Adrenal gland (tissue), 12 donors: ENCODE results near the gene SLC22A3. TPM values are rescaled to one million over a fixed set of nuclear protein-coding genes. Genes with fewer than 3 reads are reported as not detected.

Source experiments
- DNase-seq, 7 donors: peaks; one replicate each; pipeline ENCODE4 v3.0.0-alpha.2; 2019 to 2020
- H3K27ac ChIP-seq, 5 donors: fragments of 200-600 bp; sonication (generic) in 4 of 5; 1 replicate in 3 of 5; 2 replicates in 2 of 5; pipeline versions ENCODE4 v1.5.1 to v1.8.0; 2016 to 2020; ENCODE audit warnings: mild to moderate bottlenecking in 1 of 5
- H3K27me3 ChIP-seq: fragments of 200-600 bp; 2 replicates; pipeline ENCODE4 v1.8.0; 2021
- H3K36me3 ChIP-seq, 2 donors: fragments of 200-600 bp; replicated peaks in 1 of 2; 1 replicate in 1 of 2; 2 replicates in 1 of 2; pipeline versions ENCODE4 v1.5.1 to v1.8.0; 2018 to 2022
- H3K4me1 ChIP-seq, 2 donors: fragments of 200-600 bp; replicated peaks in 1 of 2; 1 replicate in 1 of 2; 2 replicates in 1 of 2; pipeline versions ENCODE4 v1.5.1 to v1.8.0; 2018 to 2021
- H3K4me3 ChIP-seq, 4 donors: fragments of 200-600 bp; sonication (generic) in 3 of 4; one replicate each; pipeline ENCODE4 v1.5.1; 2016 to 2018
- H3K9me3 ChIP-seq, 3 donors: fragments of 200-600 bp; sonication (generic) in 1 of 3; replicated peaks in 1 of 3; 1 replicate in 2 of 3; 2 replicates in 1 of 3; pipeline versions ENCODE4 v1.5.1 to v1.8.0; 2016 to 2021
- POLR2A ChIP-seq, 2 donors: fragments of 450-650 bp; IDR thresholded peaks; one replicate each; pipeline ENCODE4 v1.6.1; 2017; ENCODE audit warnings: antibody characterized with exemption in 2 of 2, mild to moderate bottlenecking in 2 of 2, moderate library complexity in 1 of 2
- WGBS, 4 donors: extraction: QIAGEN DNeasy Blood & Tissue Kit in 2 of 4; methylation state at CpG; one replicate each; pipeline versions ENCODE4 v1.1.5 to v1.1.7; 2013 to 2017; 5-methylcytosine and 5-hydroxymethylcytosine counted together
- intact Hi-C, 2 donors: fragments of 100-400 bp; cut with DNase I; formaldehyde crosslinking; loops; one replicate each; pipeline versions ENCODE4 v1.14.1 to v1.15.0; 2022 to 2023
- polyA plus RNA-seq, 3 donors: library from polyadenylated mRNA; stranded (reverse); fragments of 200-250 nt in 2 of 3; fragments of 350-450 nt in 1 of 3; fragmentation: Illumina TruSeq in 1 of 3; extraction: RNeasy Lipid Tissue Mini Kit (QIAGEN cat#74804) in 1 of 3; gene quantifications; one replicate each; pipeline ENCODE4 v1.2.3, GENCODE V29; 2013 to 2014
- total RNA-seq, 9 donors: library from RNA; depleted of rRNA in 4 of 9; stranded (reverse); fragments of >200 nt in 4 of 9; fragments of 120-200 nt in 1 of 9; fragmentation: NEBNext Ultra II Directional in 1 of 9; extraction: Animal tissue kit (Norgen Biotek cat#: 25700) in 1 of 9; gene quantifications; one replicate each; pipeline versions ENCODE4 v1.1.0 to v1.2.4, GENCODE V29; 2013 to 2023
- TF ChIP-seq, protein P1 (sequence below), 6 experiments: fragments of 450-650 bp in 4 of 6; fragments of 200-600 bp in 2 of 6; sonication (generic) in 1 of 6; IDR thresholded peaks; 1 replicate in 5 of 6; 2 replicates in 1 of 6; pipeline versions ENCODE4 v1.5.1 to v1.8.0; 2016 to 2021; ENCODE audit warnings: antibody characterized with exemption in 6 of 6, mild to moderate bottlenecking in 2 of 6, moderate library complexity in 1 of 6
- donor health status: healthy with polysubstance abuse.
- donor health status: Bipolar disorder and iron deficiency.
- donor health status: DM: yes; HTN: yes; CAD: no.
- donor health status: DM: no; HTN: no; CAD: no.
- donor health status: DM: no; HTN: no; CAD: no.
- donor health status: DM: yes; HTN: yes; CAD: no.

SLC22A3 gene
- total and polyA plus RNA-seq, 12 donors: 7.2 to 51.9 (median 31.2) TPM

DNA sequence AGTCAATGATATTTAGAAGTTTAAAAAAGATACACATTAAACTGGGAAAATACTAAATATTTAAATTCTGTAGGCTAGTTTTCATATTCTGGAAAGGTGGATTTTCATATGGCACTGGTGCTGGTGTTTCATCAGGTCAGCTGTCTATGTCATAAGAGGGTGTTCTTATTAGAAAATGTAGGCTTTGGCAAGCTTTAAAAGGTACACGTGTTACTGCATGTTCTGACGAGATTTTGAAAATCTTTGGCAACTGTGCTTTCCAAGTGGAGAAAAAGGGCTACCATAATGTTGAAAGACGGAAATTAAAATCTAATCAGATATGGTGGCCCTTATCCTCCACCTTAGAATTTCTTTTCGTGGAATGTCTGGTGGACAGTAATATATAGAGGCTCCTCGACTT, 30.0 kb downstream of the SLC22A3 start:
- 44 to 56% (median 45%) methylated on average over 5 of the region's 5 CpGs for WGBS, 4 donors
- Histone ChIP-seq H3K36me3 (no peaks in the 10 kb centered on the region), H3K27ac (peak overlapping the region; percentile 60 to 87 (median 83)), H3K4me1 (peaks cover 9 to 13% of the 10 kb centered on the region in 2 donors), H3K27me3 (no peaks in the 10 kb centered on the region), H3K4me3 (no peak overlapping the region), H3K9me3 (peaks cover 0 to 7% (median 4%) of the 10 kb centered on the region in 3 donors)
- no peak for DNase-seq
- TF ChIP-seq, protein P1, sequence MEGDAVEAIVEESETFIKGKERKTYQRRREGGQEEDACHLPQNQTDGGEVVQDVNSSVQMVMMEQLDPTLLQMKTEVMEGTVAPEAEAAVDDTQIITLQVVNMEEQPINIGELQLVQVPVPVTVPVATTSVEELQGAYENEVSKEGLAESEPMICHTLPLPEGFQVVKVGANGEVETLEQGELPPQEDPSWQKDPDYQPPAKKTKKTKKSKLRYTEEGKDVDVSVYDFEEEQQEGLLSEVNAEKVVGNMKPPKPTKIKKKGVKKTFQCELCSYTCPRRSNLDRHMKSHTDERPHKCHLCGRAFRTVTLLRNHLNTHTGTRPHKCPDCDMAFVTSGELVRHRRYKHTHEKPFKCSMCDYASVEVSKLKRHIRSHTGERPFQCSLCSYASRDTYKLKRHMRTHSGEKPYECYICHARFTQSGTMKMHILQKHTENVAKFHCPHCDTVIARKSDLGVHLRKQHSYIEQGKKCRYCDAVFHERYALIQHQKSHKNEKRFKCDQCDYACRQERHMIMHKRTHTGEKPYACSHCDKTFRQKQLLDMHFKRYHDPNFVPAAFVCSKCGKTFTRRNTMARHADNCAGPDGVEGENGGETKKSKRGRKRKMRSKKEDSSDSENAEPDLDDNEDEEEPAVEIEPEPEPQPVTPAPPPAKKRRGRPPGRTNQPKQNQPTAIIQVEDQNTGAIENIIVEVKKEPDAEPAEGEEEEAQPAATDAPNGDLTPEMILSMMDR (IDR thresholded peaks at IDR 0.05): no peak
- TF ChIP-seq POLR2A (IDR thresholded peaks at IDR 0.05): no peak
- intact Hi-C loops: no loop called here

GRCh38 chr6:160378882-160379281, 30.7 kb downstream of the SLC22A3 start:
- 32 to 55% (median 37%) methylated on average over 4 of the region's 4 CpGs for WGBS, 4 donors
- Histone ChIP-seq H3K36me3 (no peaks in the 10 kb centered on the region), H3K4me1 (peaks cover 9 to 13% of the 10 kb centered on the region in 2 donors), H3K9me3 (peaks cover 0 to 7% (median 4%) of the 10 kb centered on the region in 3 donors), H3K27me3 (no peaks in the 10 kb centered on the region), H3K27ac (peak overlapping the region; percentile 60 to 87 (median 83)), H3K4me3 (peak overlapping the region in 1 of 4 donors; percentile 27)
- DNase-seq: peak; percentile 64 to 80 (median 78)
- intact Hi-C loops: no loop called here
- TF ChIP-seq, protein P1 (IDR thresholded peaks at IDR 0.05): no peak
- peak in 1 of 2 donors; percentile 37 for TF ChIP-seq POLR2A (IDR thresholded peaks at IDR 0.05)

DNA sequence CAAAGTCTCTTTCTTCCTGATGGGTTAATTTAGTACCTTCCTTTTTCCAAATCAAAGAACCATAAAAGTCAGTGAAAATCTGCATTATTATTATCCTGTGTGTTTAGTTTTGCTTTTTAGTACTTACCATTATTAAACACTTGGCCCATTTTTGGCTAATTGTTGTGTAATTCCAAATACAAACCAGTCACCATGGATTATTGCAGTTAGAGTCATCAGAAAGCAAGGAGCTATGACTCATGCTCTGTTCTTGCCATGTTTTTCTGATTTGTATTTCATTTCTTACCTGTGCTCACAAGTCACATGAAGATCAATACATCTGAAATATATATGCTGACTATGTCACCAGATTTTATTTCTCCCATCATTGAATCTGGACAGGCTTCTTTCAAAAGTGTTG, 31.3 kb downstream of the SLC22A3 start:
- H3K9me3 ChIP-seq: peaks cover 0 to 7% (median 4%) of the 10 kb centered on the region in 3 donors
- H3K27ac ChIP-seq: peak overlapping the region; percentile 60 to 87 (median 83)
- peaks cover 9 to 13% of the 10 kb centered on the region in 2 donors for H3K4me1 ChIP-seq
- no peaks in the 10 kb centered on the region for H3K36me3 ChIP-seq
- intact Hi-C loops: no loop called here
- H3K4me3 ChIP-seq: no peak overlapping the region
- TF ChIP-seq, protein P1 (IDR thresholded peaks at IDR 0.05): no peak
- no peak for TF ChIP-seq POLR2A (IDR thresholded peaks at IDR 0.05)
- H3K27me3 ChIP-seq: no peaks in the 10 kb centered on the region
- DNase-seq: no peak

GRCh38 chr6:160382946-160383345, 34.8 kb downstream of the SLC22A3 start:
- Histone ChIP-seq H3K36me3 (no peaks in the 10 kb centered on the region), H3K9me3 (peaks cover 0 to 7% (median 4%) of the 10 kb centered on the region in 3 donors), H3K4me1 (peaks cover 28 to 37% of the 10 kb centered on the region in 2 donors), H3K27ac (no peak overlapping the region), H3K27me3 (no peaks in the 10 kb centered on the region), H3K4me3 (no peak overlapping the region)
- intact Hi-C loops: no loop called here
- WGBS, 4 donors: 76 to 95% (median 81%) methylated on average over 1 of the region's 1 CpG
- no peak for DNase-seq
- TF ChIP-seq POLR2A (IDR thresholded peaks at IDR 0.05): no peak
- TF ChIP-seq, protein P1 (IDR thresholded peaks at IDR 0.05): no peak
